Right lobe of liver (tissue), 6 donors: ENCODE results near the gene TMEM39B. TPM values are rescaled to one million over a fixed set of nuclear protein-coding genes. Genes with fewer than 3 reads are reported as not detected.

Experiments
- ATAC-seq, 4 donors: fragments of 200-7000 bp; cut with Tn5 transposase; one replicate each; pipeline ENCODE4 v1.9.1; 2020; ENCODE audit warnings: mild to moderate bottlenecking in 4 of 4, moderate library complexity in 4 of 4
- DNase-seq, 3 donors: peaks; one replicate each; pipeline ENCODE4 v3.0.0-alpha.2; 2020
- H3K27ac ChIP-seq, 3 donors: fragments of 200-600 bp; one replicate each; pipeline ENCODE4 v1.8.0; 2022
- H3K27me3 ChIP-seq, 2 donors: fragments of 200-600 bp; one replicate each; pipeline ENCODE4 v1.8.0; 2022
- H3K36me3 ChIP-seq, 4 donors: fragments of 200-600 bp; sonication (generic) in 1 of 4; one replicate each; pipeline versions ENCODE4 v1.5.1 to v1.8.0; 2017 to 2022; ENCODE audit warnings: control low read depth in 1 of 4
- H3K4me1 ChIP-seq, 4 donors: fragments of 200-600 bp; sonication (generic) in 1 of 4; one replicate each; pipeline versions ENCODE4 v1.5.1 to v1.8.0; 2017 to 2022; ENCODE audit warnings: control low read depth in 1 of 4
- H3K4me3 ChIP-seq, 3 donors: fragments of 200-600 bp; one replicate each; pipeline ENCODE4 v1.8.0; 2022
- H3K9me3 ChIP-seq, 4 donors: fragments of 200-600 bp; sonication (generic) in 1 of 4; one replicate each; pipeline versions ENCODE4 v1.5.1 to v1.8.0; 2017 to 2022; ENCODE audit warnings: control low read depth in 1 of 4
- CTCF ChIP-seq, 4 donors: fragments of 200-600 bp in 3 of 4; fragments of 450-650 bp in 1 of 4; IDR thresholded peaks; one replicate each; pipeline versions ENCODE4 v1.5.1 to v1.8.0; 2016 to 2022; ENCODE audit warnings: antibody characterized with exemption in 4 of 4, mild to moderate bottlenecking in 2 of 4
- POLR2A ChIP-seq: fragments of 450-650 bp; IDR thresholded peaks from one replicate; pipeline ENCODE4 v1.6.1; 2017; ENCODE audit warnings: antibody characterized with exemption, mild to moderate bottlenecking
- WGBS: methylation state at CpG from one replicate; pipeline ENCODE4 v1.1.6; 2018; ENCODE audit warnings: low coverage, low lambda C conversion rate; ENCODE audit not compliant: insufficient coverage; ENCODE audit errors: missing lambda C conversion rate; 5-methylcytosine and 5-hydroxymethylcytosine counted together
- intact Hi-C, 2 donors: fragments of 100-400 bp; cut with DNase I; formaldehyde crosslinking; loops; one replicate each; pipeline versions ENCODE4 v1.11.2 to v1.14.1; 2022
- microRNA-seq, 2 donors: library from miRNA; unstranded; fragments of <30 nt; microRNA quantifications; one replicate each; pipeline ENCODE4, GENCODE V29; 2019 to 2020
- small RNA-seq, 2 experiments: library from RNA; depleted of rRNA; stranded (forward); fragments of <200 nt; gene quantifications; one replicate each; pipeline ENCODE3, GENCODE V24; 2016
- total RNA-seq, 6 experiments: library from RNA; depleted of rRNA in 2 of 6; stranded (reverse); fragments of >200 nt in 2 of 6; fragmentation: NEBNext Ultra II Directional in 3 of 6; extraction: Animal tissue kit (Norgen Biotek cat#: 25700) in 3 of 6; gene quantifications; one replicate each; pipeline versions ENCODE4 v1.1.0 to v1.2.4, GENCODE V29; 2016 to 2023
- donor health status: DM: no; HTN: yes; CAD: no.
- donor health status: DM: no; HTN: no; CAD: no.
- donor health status: DM: no; HTN: no; CAD: no.
- donor health status: DM: no; HTN: yes; CAD: no.
- donor health status: DM: no; HTN: yes; CAD: no.

Gene TMEM39B
- total RNA-seq, 6 experiments from 2014 or later, result 4.0 to 10.3 (median 6.3) TPM

GRCh38 chr1:32150847-32151246 is 78.1 kb downstream of the TMEM39B start:
- TF ChIP-seq CTCF (IDR thresholded peaks at IDR 0.05), result no peak
- no peak for TF ChIP-seq POLR2A
- Histone ChIP-seq H3K9me3 (no peaks in the 10 kb centered on the region), H3K27ac (no peak overlapping the region), H3K36me3 (peaks cover 0 to 12% (median 4%) of the 10 kb centered on the region in 4 donors), H3K27me3 (no peaks in the 10 kb centered on the region), H3K4me1 (no peaks in the 10 kb centered on the region), H3K4me3 (no peak overlapping the region)
- ATAC-seq (no peak), DNase-seq (no peak)
- 93% methylated on average over 9 of the region's 9 CpGs for WGBS
- intact Hi-C loops, result no loop called here

- Histone ChIP-seq H3K9me3 (no peaks in the 10 kb centered on the region), H3K4me3 (no peak overlapping the region), H3K4me1 (no peaks in the 10 kb centered on the region), H3K36me3 (peaks cover 0 to 17% (median 7%) of the 10 kb centered on the region in 4 donors), H3K27ac (no peak overlapping the region), H3K27me3 (no peaks in the 10 kb centered on the region)
- ATAC-seq (no peak), DNase-seq (no peak)
- WGBS, result 63% methylated on average over 5 of the region's 5 CpGs
- no peak for TF ChIP-seq CTCF (IDR thresholded peaks at IDR 0.05)
- intact Hi-C loops, result no loop called here
Observed at GRCh38 chr1:32151319-32151787, 78.6 kb downstream of the TMEM39B start.

Small RNA genes within 50 kb of the gene (microRNA-seq; reads per million reads assigned to microRNA genes)
- gene MIR5585, result 0 reads per million in 2 donors

Small RNA genes within 50 kb of the gene (small RNA-seq; reads per million reads assigned to genes)
- gene MIR5585 (0 reads per million in 2 experiments), gene RF00017 (0 reads per million in 2 experiments)

Other genes starting within 250 kb of the TMEM39B start
- 100 to 1,000 TPM in 4 of 6 experiments, 10 to 100 TPM in 2; 66.3 to 143 (median 117) TPM for gene PTP4A2, start 134.6 kb upstream of the TMEM39B start, total RNA-seq
- 10 to 100 TPM; 22.8 to 38.2 (median 34.0) TPM for gene KHDRBS1, start 59.1 kb upstream of the TMEM39B start, total RNA-seq
- gene KPNA6, start 35.1 kb downstream of the TMEM39B start, total RNA-seq, result 10 to 100 TPM; 23.4 to 44.6 (median 34.0) TPM
- 10 to 100 TPM; 26.0 to 39.6 (median 33.5) TPM for gene TXLNA, start 106.7 kb downstream of the TMEM39B start, total RNA-seq
- 1 to 10 TPM in 2 of 6 experiments, under 1 TPM in 4; 0.56 to 1.3 (median 0.68) TPM for gene CCDC28B, start 127.7 kb downstream of the TMEM39B start, total RNA-seq
- gene IQCC, start 132.7 kb downstream of the TMEM39B start, total RNA-seq, result under 1 TPM; 0.27 to 0.87 (median 0.41) TPM
- not detected for gene DCDC2B, start 136.2 kb downstream of the TMEM39B start, total RNA-seq
- gene TMEM234, start 149.4 kb downstream of the TMEM39B start, total RNA-seq, result 1 to 10 TPM; 3.4 to 7.2 (median 5.9) TPM
- gene EIF3I, start 149.5 kb downstream of the TMEM39B start, total RNA-seq, result 100 to 1,000 TPM in 2 of 6 experiments, 10 to 100 TPM in 4; 67.5 to 130 (median 71.9) TPM
- 1 to 10 TPM; 1.3 to 9.4 (median 5.2) TPM for gene FAM167B, start 174.3 kb downstream of the TMEM39B start, total RNA-seq
- 1 to 10 TPM in 4 of 6 experiments, under 1 TPM in 2; 0.73 to 1.7 (median 1.1) TPM for gene LCK, start 178.3 kb downstream of the TMEM39B start, total RNA-seq
- gene HDAC1, start 219.1 kb downstream of the TMEM39B start, total RNA-seq, result 10 to 100 TPM; 24.0 to 40.6 (median 32.4) TPM